ENCODE results near the gene KIAA1328.

KIAA1328 gene

GRCh38 chr18:36819621-36820020 is 9.3 kb upstream of the KIAA1328 start:
- intact Hi-C loops (cut with DNase I), result no loop called here
- no peak for DNase-seq

- no peak for DNase-seq
- intact Hi-C loops (cut with DNase I), result no loop called here
These were observed 7.2 kb upstream of the KIAA1328 start for GRCh38 chr18:36821681-36822080.

- intact Hi-C loops (cut with DNase I), result no loop called here
- DNase-seq, result no peak
These were observed 3.4 kb upstream of the KIAA1328 start for GRCh38 chr18:36825526-36825925.

DNA sequence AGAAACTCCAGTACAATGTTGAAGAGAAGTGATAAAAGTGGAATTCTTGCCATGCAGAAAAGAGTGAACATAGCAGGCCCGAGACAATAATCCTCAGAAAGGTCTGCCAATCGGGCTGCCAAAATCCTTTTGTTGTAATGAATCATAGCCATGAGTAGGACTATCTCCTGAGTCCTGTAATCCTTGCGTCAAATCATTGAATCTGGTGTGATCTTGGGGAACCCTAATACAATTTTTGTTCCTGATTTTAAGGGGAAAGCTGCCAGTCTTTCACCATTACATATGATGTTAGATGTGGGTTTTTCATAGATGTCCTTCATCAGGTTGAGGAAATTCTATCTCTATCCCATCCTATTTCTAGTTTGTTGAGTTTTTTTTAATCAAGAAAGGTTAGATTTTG is 2.4 kb upstream of the KIAA1328 start:
- DNase-seq, result no peak
- intact Hi-C loops (cut with DNase I), result no loop called here

DNA sequence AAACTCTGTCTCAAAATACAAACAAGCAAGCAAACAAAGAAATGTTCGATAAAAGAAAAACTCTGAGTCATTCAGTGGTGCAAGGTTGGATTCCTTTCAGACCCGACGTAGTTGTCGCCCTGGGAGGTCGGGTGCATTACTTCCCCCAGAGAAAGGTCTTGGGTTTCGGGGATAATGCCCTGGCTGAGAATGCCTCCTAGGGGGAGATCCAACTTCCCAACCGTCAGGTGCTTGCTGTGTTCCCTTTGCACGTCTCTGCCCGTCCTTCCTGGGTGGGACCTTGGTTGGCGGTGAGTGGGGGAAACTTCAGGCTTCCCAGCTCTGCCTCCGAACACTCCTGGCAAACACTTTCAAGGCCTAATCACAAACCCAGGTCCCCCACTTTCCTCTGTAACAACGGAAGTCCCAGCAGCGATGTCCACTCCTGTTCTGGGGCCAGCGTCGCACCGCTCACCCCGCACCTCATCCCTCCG is 734 bp upstream of the KIAA1328 start:
- intact Hi-C loops (cut with DNase I), result no loop called here
- DNase-seq, result peak in 4 of 10 donors; percentile 18 to 84 (median 46)

- intact Hi-C loops (cut with DNase I), result no loop called here
- peak in 3 of 10 donors; percentile 35 to 80 (median 76) for DNase-seq
These were observed 633 bp downstream of the KIAA1328 start for GRCh38 chr18:36829362-36830157.

DNA sequence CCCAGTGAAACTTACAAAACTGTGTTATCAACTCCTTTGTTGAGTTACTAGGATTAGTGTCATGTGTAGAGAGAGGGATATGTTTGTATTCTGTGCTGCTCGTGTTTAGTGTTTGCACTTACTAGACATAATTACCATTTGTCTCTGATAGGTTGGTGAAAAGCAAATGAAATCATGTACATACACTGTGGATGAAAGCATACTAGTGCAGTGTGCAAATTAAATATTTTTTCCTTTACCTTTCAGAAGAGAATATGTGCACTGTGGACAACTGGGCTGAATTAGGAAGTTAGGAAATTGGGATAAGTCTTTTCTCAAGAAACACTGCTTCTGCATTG is 1.2 kb downstream of the KIAA1328 start:
- no peak for DNase-seq
- intact Hi-C loops (cut with DNase I), result no loop called here

DNA sequence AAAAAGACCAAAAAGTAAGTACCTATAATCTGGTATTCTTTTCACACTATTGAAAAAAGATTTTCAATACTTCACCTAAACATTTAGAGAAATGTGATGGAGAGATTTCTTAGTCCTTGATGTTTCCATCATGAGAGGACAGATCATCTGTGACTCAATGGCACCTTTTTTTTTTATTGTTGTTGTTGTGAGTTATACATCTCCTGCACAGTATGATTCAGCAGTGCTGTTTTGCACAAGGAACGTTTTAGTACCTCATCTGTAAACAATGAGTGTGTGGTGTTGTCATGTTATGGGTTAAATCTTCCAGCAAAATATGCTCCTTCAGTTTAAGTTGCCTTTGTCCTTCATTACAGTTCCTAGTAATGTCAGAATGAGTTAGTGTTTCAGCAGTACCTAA is 2.2 kb downstream of the KIAA1328 start:
- intact Hi-C loops (cut with DNase I), result no loop called here
- DNase-seq, result no peak

GRCh38 chr18:36833120-36833519 is 4.2 kb downstream of the KIAA1328 start:
- no peak for DNase-seq
- intact Hi-C loops (cut with DNase I), result no loop called here

- no peak for DNase-seq
- intact Hi-C loops (cut with DNase I), result no loop called here
These were observed 7.0 kb downstream of the KIAA1328 start for GRCh38 chr18:36835927-36836326.

GRCh38 chr18:36839835-36840234 is 10.9 kb downstream of the KIAA1328 start:
- no peak for DNase-seq
- intact Hi-C loops (cut with DNase I), result no loop called here

- intact Hi-C loops (cut with DNase I), result no loop called here
- no peak for DNase-seq
These were observed 14.3 kb downstream of the KIAA1328 start for GRCh38 chr18:36843199-36843598.

DNA sequence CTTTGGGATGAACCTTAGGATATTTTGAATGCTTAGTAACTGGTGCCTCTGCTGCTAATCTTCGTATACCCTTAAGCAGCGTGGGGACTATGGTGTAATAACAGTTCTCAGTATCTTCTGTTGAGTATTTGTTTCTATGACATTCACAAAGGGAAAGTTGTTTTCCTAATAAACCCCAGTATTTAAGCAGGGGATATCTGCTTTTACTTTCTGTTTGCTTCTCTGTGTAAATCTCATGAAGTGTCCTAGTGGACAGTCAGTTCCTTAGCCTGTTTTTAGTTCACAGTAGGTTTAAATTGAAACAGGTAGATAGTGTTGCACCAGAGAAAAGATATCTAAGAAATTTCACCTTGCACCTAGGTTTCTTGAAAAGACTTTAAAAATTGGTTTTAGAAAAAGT is 14.9 kb downstream of the KIAA1328 start:
- intact Hi-C loops (cut with DNase I), result no loop called here
- DNase-seq, result no peak

DNA sequence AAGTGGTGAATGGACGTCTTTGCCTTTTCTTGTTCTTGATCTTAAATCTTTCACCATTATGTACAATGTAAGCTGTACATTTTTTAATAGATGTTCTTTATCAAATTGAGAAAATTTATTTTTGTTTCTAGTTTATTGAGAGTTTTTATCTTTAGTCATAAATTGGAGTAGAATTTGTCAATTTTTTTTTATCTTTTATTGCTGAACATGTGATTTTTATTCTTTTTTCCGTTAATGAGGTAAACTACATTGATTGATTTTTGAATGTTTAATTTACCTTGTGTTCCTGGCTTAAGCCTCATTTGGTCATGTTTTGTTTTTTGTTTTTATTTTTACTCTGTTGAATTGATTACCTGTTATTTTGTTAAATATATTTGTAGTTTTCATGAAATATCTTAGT is 19.7 kb downstream of the KIAA1328 start:
- intact Hi-C loops (cut with DNase I), result no loop called here

DNA sequence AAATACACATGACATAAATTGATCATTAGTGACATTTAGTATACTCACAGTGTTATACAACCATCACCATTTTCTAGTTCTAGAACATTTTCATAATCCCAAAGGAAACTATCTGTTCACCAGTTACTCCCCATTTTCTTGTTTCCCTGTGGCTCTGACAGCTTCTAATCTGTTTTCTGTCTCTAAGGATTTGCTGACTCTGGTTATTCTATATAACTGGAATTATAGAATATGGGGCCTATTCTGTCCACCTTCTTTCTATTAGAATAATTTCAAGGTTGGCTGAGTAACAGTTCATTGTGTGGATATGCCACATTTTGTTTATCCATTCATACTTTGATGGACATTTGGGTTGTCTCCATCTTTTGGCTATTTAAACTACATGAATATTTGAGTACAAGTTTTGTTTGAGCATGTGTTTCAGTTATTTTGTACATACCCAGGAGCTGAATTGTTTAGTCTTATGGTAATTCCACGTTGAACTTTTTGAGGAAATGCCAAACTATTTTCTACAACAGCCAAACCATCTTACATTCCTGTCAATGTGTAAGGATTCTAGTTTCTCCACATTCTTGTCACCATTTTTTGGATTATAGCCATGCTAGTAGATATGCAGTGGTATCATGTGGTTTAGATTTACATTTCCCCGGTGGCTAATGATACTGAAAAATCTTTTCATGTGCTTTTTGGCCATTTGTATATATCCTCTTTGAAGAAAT is 20.5 kb downstream of the KIAA1328 start:
- intact Hi-C loops (cut with DNase I), result no loop called here
- DNase-seq, result no peak

More for the DNA sequence above, 19.7 kb downstream of the KIAA1328 start:
- no peak for DNase-seq

- intact Hi-C loops (cut with DNase I), result no loop called here
- no peak for DNase-seq
These were observed 21.7 kb downstream of the KIAA1328 start for GRCh38 chr18:36850527-36851201.

- no peak for DNase-seq
- intact Hi-C loops (cut with DNase I), result no loop called here
These were observed 22.3 kb downstream of the KIAA1328 start for GRCh38 chr18:36851202-36851590.

DNA sequence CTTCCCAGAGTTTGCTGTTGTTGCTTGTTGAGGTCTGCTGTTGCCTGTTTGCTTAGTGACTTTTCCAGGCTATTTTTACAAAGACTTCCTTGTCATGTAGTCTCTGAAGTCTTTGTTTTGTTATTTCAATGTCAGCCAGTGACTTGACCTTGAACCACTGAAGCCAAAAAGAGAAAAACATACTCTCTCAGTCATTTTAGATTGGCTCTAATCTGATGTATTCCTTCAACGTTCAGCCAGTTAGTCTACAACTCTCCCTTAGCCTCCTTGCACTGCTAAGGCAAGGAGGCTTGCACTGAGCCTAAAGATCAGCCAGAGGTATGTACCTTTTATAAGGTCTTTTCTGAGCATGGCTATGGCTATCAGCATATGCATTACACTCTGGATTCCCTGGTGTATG is 27.9 kb downstream of the KIAA1328 start:
- DNase-seq, result no peak
- intact Hi-C loops (cut with DNase I), result no loop called here

- intact Hi-C loops (cut with DNase I), result no loop called here
- DNase-seq, result no peak
These were observed 33.3 kb downstream of the KIAA1328 start for GRCh38 chr18:36862182-36862581.

GRCh38 chr18:36867056-36867455 is 38.1 kb downstream of the KIAA1328 start:
- intact Hi-C loops (cut with DNase I), result no loop called here
- DNase-seq, result peak in 1 of 10 donors; percentile 22

GRCh38 chr18:36871801-36872200 is 42.9 kb downstream of the KIAA1328 start:
- intact Hi-C loops (cut with DNase I), result no loop called here
- no peak for DNase-seq
